WTC11 (cell line): ENCODE results near the gene OTOA. TPM values are rescaled to one million over a fixed set of nuclear protein-coding genes. Genes with fewer than 3 reads are reported as not detected.

Source experiments
- ATAC-seq: fragments of 200-7000 bp; cut with Tn5 transposase; 2 replicates; pipeline ENCODE4 v1.10.0; 2021; ENCODE audit warnings: mild to moderate bottlenecking, moderate library complexity
- CTCF ChIA-PET: fragments of 300-600 bp; sonication (Branson Sonifier 250); formaldehyde crosslinking; loops from one replicate; lab custom pipeline; 2021; ENCODE audit warnings: antibody characterized with exemption; lab: Charles Lee
- POLR2A ChIA-PET: fragments of 350-600 bp; sonication (Branson Sonifier 250); formaldehyde crosslinking; loops from one replicate; lab custom pipeline; 2021; ENCODE audit warnings: antibody characterized with exemption; lab: Charles Lee
- DNase-seq: peaks from one replicate; pipeline ENCODE4 v3.0.0; 2021; ENCODE audit warnings: low spot score
- H3K27ac Mint-ChIP-seq: 2 replicates; pipeline ENCODE4 v1.8.0; 2021; ENCODE audit warnings: mixed read lengths
- H3K27me3 Mint-ChIP-seq: 2 replicates; pipeline ENCODE4 v1.8.0; 2021; ENCODE audit warnings: low read depth, mild to moderate bottlenecking, moderate library complexity, mixed read lengths
- H3K36me3 Mint-ChIP-seq: 2 replicates; pipeline ENCODE4 v1.8.0; 2021; ENCODE audit warnings: mixed read lengths
- H3K4me1 Mint-ChIP-seq: 2 replicates; pipeline ENCODE4 v1.8.0; 2022; ENCODE audit warnings: mixed read lengths
- H3K4me3 Mint-ChIP-seq: 2 replicates; pipeline ENCODE4 v1.8.0; 2021; ENCODE audit warnings: mild to moderate bottlenecking, moderate library complexity, mixed read lengths
- H3K9me3 Mint-ChIP-seq: 2 replicates; pipeline ENCODE4 v1.8.0; 2021; ENCODE audit warnings: mixed read lengths
- ATF6 ChIP-seq: sonication (generic); formaldehyde crosslinking; IDR thresholded peaks from 2 replicates; pipeline ENCODE4 v1.8.1; 2023; ENCODE audit warnings: mild to moderate bottlenecking, missing genetic modification reagents
- JUN ChIP-seq: sonication (generic); formaldehyde crosslinking; IDR thresholded peaks from 2 replicates; pipeline ENCODE4 v1.8.0; 2023; ENCODE audit warnings: mild to moderate bottlenecking, missing genetic modification reagents
- TP53 ChIP-seq: sonication (generic); formaldehyde crosslinking; IDR thresholded peaks from 2 replicates; pipeline ENCODE4 v1.8.1; 2023; ENCODE audit warnings: mild to moderate bottlenecking, missing genetic modification reagents
- USF2 ChIP-seq: sonication (generic); formaldehyde crosslinking; IDR thresholded peaks from 2 replicates; pipeline ENCODE4 v1.8.1; 2023; ENCODE audit warnings: mild to moderate bottlenecking, missing genetic modification reagents, moderate library complexity
- ZMAT4 ChIP-seq: fragments of 250-450 bp; sonication (Bioruptor Pico); IDR thresholded peaks from 2 replicates; pipeline ENCODE4 v1.9.0; 2021; ENCODE audit warnings: mild to moderate bottlenecking
- ZNF532 ChIP-seq: fragments of 250-450 bp; sonication (Bioruptor Pico); IDR thresholded peaks from 2 replicates; pipeline ENCODE4 v1.9.0; 2021; ENCODE audit warnings: mild to moderate bottlenecking, borderline replicate concordance
- total RNA-seq: library from RNA; stranded (reverse); gene quantifications from 3 replicates; pipeline ENCODE4 v1.2.3, GENCODE V29; 2021
- TF ChIP-seq, protein P1 (sequence below): sonication (generic); formaldehyde crosslinking; IDR thresholded peaks from 2 replicates; pipeline ENCODE4 v1.8.1; 2023; ENCODE audit warnings: mild to moderate bottlenecking, moderate library complexity, missing genetic modification reagents
- TF ChIP-seq, protein P2 (sequence below): sonication (generic); formaldehyde crosslinking; IDR thresholded peaks from 2 replicates; pipeline ENCODE4 v1.8.0; 2022; ENCODE audit warnings: missing genetic modification reagents
- TF ChIP-seq, protein P3 (sequence below): sonication (generic); formaldehyde crosslinking; IDR thresholded peaks from 2 replicates; pipeline ENCODE4 v1.8.0; 2023; ENCODE audit warnings: missing genetic modification reagents, mild to moderate bottlenecking, borderline replicate concordance

The OTOA gene
- total RNA-seq, 1 experiment from 2014 or later: 0.11 TPM

- ChIA-PET CTCF (interaction anchor here (1.0 to 1.6 kb wide), 2 partner anchors 19 to 61 kb away, joined by 3 to 5 read pairs; no protein-coding TSS in a partner anchor), POLR2A (no interaction called here)
- H3K4me3 Mint-ChIP-seq: no peak overlapping the region
- H3K4me1 Mint-ChIP-seq: peaks cover 6% of the 10 kb centered on the region
- no peak for ATAC-seq
- no peak overlapping the region for H3K27ac Mint-ChIP-seq
- no peak for DNase-seq
- peaks cover 47% of the 10 kb centered on the region for H3K36me3 Mint-ChIP-seq
- H3K9me3 Mint-ChIP-seq: peaks cover 4% of the 10 kb centered on the region
- H3K27me3 Mint-ChIP-seq: no peaks in the 10 kb centered on the region
- TF ChIP-seq, protein P1, sequence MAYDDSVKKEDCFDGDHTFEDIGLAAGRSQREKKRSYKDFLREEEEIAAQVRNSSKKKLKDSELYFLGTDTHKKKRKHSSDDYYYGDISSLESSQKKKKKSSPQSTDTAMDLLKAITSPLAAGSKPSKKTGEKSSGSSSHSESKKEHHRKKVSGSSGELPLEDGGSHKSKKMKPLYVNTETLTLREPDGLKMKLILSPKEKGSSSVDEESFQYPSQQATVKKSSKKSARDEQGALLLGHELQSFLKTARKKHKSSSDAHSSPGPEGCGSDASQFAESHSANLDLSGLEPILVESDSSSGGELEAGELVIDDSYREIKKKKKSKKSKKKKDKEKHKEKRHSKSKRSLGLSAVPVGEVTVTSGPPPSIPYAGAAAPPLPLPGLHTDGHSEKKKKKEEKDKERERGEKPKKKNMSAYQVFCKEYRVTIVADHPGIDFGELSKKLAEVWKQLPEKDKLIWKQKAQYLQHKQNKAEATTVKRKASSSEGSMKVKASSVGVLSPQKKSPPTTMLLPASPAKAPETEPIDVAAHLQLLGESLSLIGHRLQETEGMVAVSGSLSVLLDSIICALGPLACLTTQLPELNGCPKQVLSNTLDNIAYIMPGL: no peak
- TF ChIP-seq ZMAT4 (CRISPR knock-in tag): no peak
Measured at GRCh38 chr16:21622545-21622944, 41.2 kb upstream of the OTOA start.

- H3K9me3 Mint-ChIP-seq: peaks cover 22% of the 10 kb centered on the region
- POLR2A ChIA-PET: no interaction called here
- CTCF ChIA-PET: no interaction called here
- DNase-seq (no peak), ATAC-seq (no peak)
- no peak overlapping the region for H3K4me3 Mint-ChIP-seq
- peaks cover 6% of the 10 kb centered on the region for H3K4me1 Mint-ChIP-seq
- H3K36me3 Mint-ChIP-seq: peaks cover 59% of the 10 kb centered on the region
- H3K27me3 Mint-ChIP-seq: no peaks in the 10 kb centered on the region
- no peak overlapping the region for H3K27ac Mint-ChIP-seq
- TF ChIP-seq, protein P2, sequence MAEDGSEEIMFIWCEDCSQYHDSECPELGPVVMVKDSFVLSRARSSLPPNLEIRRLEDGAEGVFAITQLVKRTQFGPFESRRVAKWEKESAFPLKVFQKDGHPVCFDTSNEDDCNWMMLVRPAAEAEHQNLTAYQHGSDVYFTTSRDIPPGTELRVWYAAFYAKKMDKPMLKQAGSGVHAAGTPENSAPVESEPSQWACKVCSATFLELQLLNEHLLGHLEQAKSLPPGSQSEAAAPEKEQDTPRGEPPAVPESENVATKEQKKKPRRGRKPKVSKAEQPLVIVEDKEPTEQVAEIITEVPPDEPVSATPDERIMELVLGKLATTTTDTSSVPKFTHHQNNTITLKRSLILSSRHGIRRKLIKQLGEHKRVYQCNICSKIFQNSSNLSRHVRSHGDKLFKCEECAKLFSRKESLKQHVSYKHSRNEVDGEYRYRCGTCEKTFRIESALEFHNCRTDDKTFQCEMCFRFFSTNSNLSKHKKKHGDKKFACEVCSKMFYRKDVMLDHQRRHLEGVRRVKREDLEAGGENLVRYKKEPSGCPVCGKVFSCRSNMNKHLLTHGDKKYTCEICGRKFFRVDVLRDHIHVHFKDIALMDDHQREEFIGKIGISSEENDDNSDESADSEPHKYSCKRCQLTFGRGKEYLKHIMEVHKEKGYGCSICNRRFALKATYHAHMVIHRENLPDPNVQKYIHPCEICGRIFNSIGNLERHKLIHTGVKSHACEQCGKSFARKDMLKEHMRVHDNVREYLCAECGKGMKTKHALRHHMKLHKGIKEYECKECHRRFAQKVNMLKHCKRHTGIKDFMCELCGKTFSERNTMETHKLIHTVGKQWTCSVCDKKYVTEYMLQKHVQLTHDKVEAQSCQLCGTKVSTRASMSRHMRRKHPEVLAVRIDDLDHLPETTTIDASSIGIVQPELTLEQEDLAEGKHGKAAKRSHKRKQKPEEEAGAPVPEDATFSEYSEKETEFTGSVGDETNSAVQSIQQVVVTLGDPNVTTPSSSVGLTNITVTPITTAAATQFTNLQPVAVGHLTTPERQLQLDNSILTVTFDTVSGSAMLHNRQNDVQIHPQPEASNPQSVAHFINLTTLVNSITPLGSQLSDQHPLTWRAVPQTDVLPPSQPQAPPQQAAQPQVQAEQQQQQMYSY: no peak
- TF ChIP-seq ZNF532 (CRISPR knock-in tag) (no peak), ATF6 (CRISPR knock-in tag) (no peak)
Measured at GRCh38 chr16:21625026-21625425, 38.7 kb upstream of the OTOA start.

DNA sequence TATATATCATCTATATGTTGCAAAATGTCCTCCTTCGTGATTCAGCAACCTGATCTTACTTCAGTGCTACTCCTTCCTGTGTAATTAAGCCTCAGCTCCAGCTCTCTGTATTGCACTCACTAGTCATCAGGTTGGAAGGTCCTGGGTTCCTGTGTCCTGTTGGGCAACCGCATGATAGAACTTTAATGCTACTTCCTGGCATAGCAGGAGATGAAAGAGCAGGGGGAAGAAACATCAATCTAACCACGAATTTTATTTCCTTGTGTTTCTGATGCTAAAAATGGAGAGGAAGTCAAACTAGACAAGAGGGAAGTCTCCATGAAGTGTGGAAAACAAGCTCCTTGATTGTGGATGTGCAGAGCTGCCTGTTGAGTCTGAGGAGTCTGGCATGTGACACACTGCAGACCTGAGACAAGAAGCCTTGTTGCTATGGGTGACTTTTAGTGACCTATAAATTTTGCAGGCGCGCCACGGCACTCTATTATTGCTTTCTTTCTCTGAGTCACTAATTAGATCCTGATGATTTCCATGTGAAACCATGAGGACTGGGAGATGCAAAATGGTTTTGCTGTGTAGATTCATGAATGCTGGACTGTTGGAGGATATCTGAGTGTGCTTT, 37.0 kb upstream of the OTOA start:
- H3K9me3 Mint-ChIP-seq: peaks cover 22% of the 10 kb centered on the region
- no peak for DNase-seq
- peaks cover 6% of the 10 kb centered on the region for H3K4me1 Mint-ChIP-seq
- CTCF ChIA-PET: no interaction called here
- POLR2A ChIA-PET: no interaction called here
- no peak overlapping the region for H3K4me3 Mint-ChIP-seq
- ATAC-seq: no peak
- peaks cover 67% of the 10 kb centered on the region for H3K36me3 Mint-ChIP-seq
- H3K27me3 Mint-ChIP-seq: no peaks in the 10 kb centered on the region
- peak overlapping the region; percentile 69 for H3K27ac Mint-ChIP-seq
- TF ChIP-seq, protein P3, sequence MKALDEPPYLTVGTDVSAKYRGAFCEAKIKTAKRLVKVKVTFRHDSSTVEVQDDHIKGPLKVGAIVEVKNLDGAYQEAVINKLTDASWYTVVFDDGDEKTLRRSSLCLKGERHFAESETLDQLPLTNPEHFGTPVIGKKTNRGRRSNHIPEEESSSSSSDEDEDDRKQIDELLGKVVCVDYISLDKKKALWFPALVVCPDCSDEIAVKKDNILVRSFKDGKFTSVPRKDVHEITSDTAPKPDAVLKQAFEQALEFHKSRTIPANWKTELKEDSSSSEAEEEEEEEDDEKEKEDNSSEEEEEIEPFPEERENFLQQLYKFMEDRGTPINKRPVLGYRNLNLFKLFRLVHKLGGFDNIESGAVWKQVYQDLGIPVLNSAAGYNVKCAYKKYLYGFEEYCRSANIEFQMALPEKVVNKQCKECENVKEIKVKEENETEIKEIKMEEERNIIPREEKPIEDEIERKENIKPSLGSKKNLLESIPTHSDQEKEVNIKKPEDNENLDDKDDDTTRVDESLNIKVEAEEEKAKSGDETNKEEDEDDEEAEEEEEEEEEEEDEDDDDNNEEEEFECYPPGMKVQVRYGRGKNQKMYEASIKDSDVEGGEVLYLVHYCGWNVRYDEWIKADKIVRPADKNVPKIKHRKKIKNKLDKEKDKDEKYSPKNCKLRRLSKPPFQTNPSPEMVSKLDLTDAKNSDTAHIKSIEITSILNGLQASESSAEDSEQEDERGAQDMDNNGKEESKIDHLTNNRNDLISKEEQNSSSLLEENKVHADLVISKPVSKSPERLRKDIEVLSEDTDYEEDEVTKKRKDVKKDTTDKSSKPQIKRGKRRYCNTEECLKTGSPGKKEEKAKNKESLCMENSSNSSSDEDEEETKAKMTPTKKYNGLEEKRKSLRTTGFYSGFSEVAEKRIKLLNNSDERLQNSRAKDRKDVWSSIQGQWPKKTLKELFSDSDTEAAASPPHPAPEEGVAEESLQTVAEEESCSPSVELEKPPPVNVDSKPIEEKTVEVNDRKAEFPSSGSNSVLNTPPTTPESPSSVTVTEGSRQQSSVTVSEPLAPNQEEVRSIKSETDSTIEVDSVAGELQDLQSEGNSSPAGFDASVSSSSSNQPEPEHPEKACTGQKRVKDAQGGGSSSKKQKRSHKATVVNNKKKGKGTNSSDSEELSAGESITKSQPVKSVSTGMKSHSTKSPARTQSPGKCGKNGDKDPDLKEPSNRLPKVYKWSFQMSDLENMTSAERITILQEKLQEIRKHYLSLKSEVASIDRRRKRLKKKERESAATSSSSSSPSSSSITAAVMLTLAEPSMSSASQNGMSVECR (CRISPR knock-in tag): no peak
- TF ChIP-seq JUN (CRISPR knock-in tag) (no peak), USF2 (CRISPR knock-in tag) (no peak), TP53 (CRISPR knock-in tag) (no peak)
